GM12878 (cell line): Measurements from ENCODE around the gene ZNF764. TPM values are rescaled to one million over a fixed set of nuclear protein-coding genes. Genes with fewer than 3 reads are reported as not detected.

Source experiments
- ATAC-seq: fragments of 200-7000 bp; cut with Tn5 transposase; 3 replicates; pipeline ENCODE4 v1.9.1; 2020; ENCODE audit warnings: mild to moderate bottlenecking, moderate library complexity
- BruUV-seq: library from RNA; stranded (reverse); fragments of 400-500 nt; replicated peaks from 2 replicates; lab custom pipeline; 2021; lab: Mats Ljungman, UMichigan
- CTCF ChIA-PET: fragments of 300-600 bp; sonication (Branson Sonifier 250); formaldehyde crosslinking; extraction: SDS; loops from one replicate; lab custom pipeline; 2021; ENCODE audit warnings: inconsistent platforms; lab: Yijun Ruan, JAX
- POLR2A ChIA-PET: fragments of 350-600 bp; formaldehyde crosslinking; extraction: SDS; loops from one replicate; lab custom pipeline; 2021; ENCODE audit warnings: inconsistent platforms; lab: Charles Lee
- RAD21 ChIA-PET: fragments of 300-600 bp; sonication (Branson Sonifier 250); formaldehyde crosslinking; loops from one replicate; lab custom pipeline; 2023; ENCODE audit warnings: antibody characterized with exemption; ENCODE audit not compliant: unreplicated experiment; lab: Charles Lee
- SMC1A ChIA-PET: fragments of 300-600 bp; sonication (Branson Sonifier 250); formaldehyde crosslinking; loops from one replicate; lab custom pipeline; 2023; ENCODE audit not compliant: unreplicated experiment, uncharacterized antibody; lab: Charles Lee
- DNase-seq: peaks from one replicate; pipeline ENCODE4 v3.0.0-alpha.2; 2011; ENCODE audit warnings: low read depth, low spot score
- FAIRE-seq: peaks from 3 replicates; lab custom pipeline; 2011; peaks lifted over from hg19 to GRCh38; lab: Jason Lieb, UNC
- H2AFZ ChIP-seq: 2 replicates; pipeline ENCODE4 v1.6.0; 2011; ENCODE audit warnings: low read depth, low read length, control low read depth; ENCODE audit not compliant: control insufficient read depth
- H3K27ac ChIP-seq: 2 replicates; pipeline ENCODE4 v1.5.1; 2011; ENCODE audit warnings: control low read depth; ENCODE audit not compliant: control insufficient read depth, insufficient read depth
- H3K27me3 ChIP-seq, 2 experiments: replicated peaks in 1 of 2; 2 replicates each; pipeline versions ENCODE4 v1.6.0 to v1.6.1; 2011; ENCODE audit warnings: low read length in 1 of 2; ENCODE audit not compliant: control insufficient read depth in 2 of 2, insufficient read depth in 2 of 2
- H3K36me3 ChIP-seq, 2 experiments: 2 replicates each; pipeline ENCODE4 v1.5.1; 2011; ENCODE audit warnings: low read length in 1 of 2; ENCODE audit not compliant: control insufficient read depth in 2 of 2, insufficient read depth in 2 of 2
- H3K4me1 ChIP-seq: 2 replicates; pipeline ENCODE4 v1.6.1; 2011; ENCODE audit warnings: mild to moderate bottlenecking, low read length, moderate library complexity, mixed read lengths; ENCODE audit not compliant: control insufficient read depth, insufficient read depth
- H3K4me2 ChIP-seq: 2 replicates; pipeline ENCODE4 v1.6.0; 2011; ENCODE audit warnings: control low read depth; ENCODE audit not compliant: control insufficient read depth, insufficient read depth
- H3K4me3 ChIP-seq: fragments of 200-600 bp; sonication (generic); 2 replicates; pipeline ENCODE4 v1.5.1; 2016
- H3K79me2 ChIP-seq: 2 replicates; pipeline ENCODE4 v1.6.0; 2011; ENCODE audit warnings: low read length; ENCODE audit not compliant: control insufficient read depth, insufficient read depth
- H3K9ac ChIP-seq: 2 replicates; pipeline ENCODE4 v1.8.0; 2011; ENCODE audit warnings: low read length, control low read depth, mixed read lengths; ENCODE audit not compliant: control insufficient read depth, insufficient read depth
- H3K9me3 ChIP-seq: replicated peaks from 3 replicates; pipeline ENCODE4 v1.5.1; 2011; ENCODE audit warnings: mild to moderate bottlenecking, low read length; ENCODE audit not compliant: control insufficient read depth, insufficient read depth
- H4K20me1 ChIP-seq: 2 replicates; pipeline ENCODE4 v1.6.0; 2011; ENCODE audit not compliant: control insufficient read depth, insufficient read depth
- ASH2L ChIP-seq: fragments of 300-600, 200-600 bp; sonication (generic); IDR thresholded peaks from 2 replicates; pipeline ENCODE4 v1.6.1; 2017; ENCODE audit warnings: low read depth, mild to moderate bottlenecking, borderline replicate concordance
- EED ChIP-seq: sonication (generic); IDR thresholded peaks from 2 replicates; pipeline ENCODE4 v1.6.1; 2016; ENCODE audit warnings: antibody characterized with exemption, low read depth
- IKZF1 ChIP-seq: fragments of 450-650 bp; conservative IDR thresholded peaks from 2 replicates; pipeline ENCODE4 v1.6.1; 2017; ENCODE audit warnings: antibody characterized with exemption, mild to moderate bottlenecking
- MEF2A ChIP-seq: IDR thresholded peaks from 2 replicates; pipeline ENCODE4 v1.6.1; 2011; ENCODE audit warnings: low read depth, mild to moderate bottlenecking, low read length, moderate library complexity; ENCODE audit not compliant: insufficient read depth
- MEF2B ChIP-seq: fragments of 450-650 bp; IDR thresholded peaks from 2 replicates; pipeline ENCODE4 v1.6.1; 2018; ENCODE audit warnings: mild to moderate bottlenecking, moderate library complexity; ENCODE audit not compliant: partially characterized antibody, poor library complexity, severe bottlenecking
- NFIC ChIP-seq: IDR thresholded peaks from 2 replicates; pipeline ENCODE4 v1.6.1; 2012; ENCODE audit warnings: low read depth, mild to moderate bottlenecking, inconsistent platforms, low read length, moderate library complexity
- NKRF ChIP-seq: fragments of 450-650 bp; conservative IDR thresholded peaks from 2 replicates; pipeline ENCODE4 v1.6.1; 2017; ENCODE audit warnings: mild to moderate bottlenecking, moderate library complexity
- RB1 ChIP-seq: fragments of 450-650 bp; formaldehyde crosslinking; IDR thresholded peaks from 2 replicates; pipeline ENCODE4 v1.6.1; 2017; ENCODE audit warnings: mild to moderate bottlenecking, borderline replicate concordance
- SKIL ChIP-seq: fragments of 450-650 bp; IDR thresholded peaks from 2 replicates; pipeline ENCODE4 v1.6.1; 2017; ENCODE audit warnings: mild to moderate bottlenecking, low read depth, inconsistent platforms; ENCODE audit not compliant: poor library complexity, severe bottlenecking
- STAT3 ChIP-seq: IDR thresholded peaks from 2 replicates; pipeline ENCODE4 v1.6.1; 2011; ENCODE audit warnings: low read depth, low read length, improper control_type of control experiment
- TCF7 ChIP-seq: IDR thresholded peaks from 2 replicates; pipeline ENCODE4 v1.6.1; 2014; ENCODE audit warnings: antibody characterized with exemption, borderline replicate concordance
- ZBED1 ChIP-seq: IDR thresholded peaks from 2 replicates; pipeline ENCODE4 v1.6.1; 2016; ENCODE audit warnings: borderline replicate concordance
- ZBTB33 ChIP-seq: fragments of 450-650 bp; IDR thresholded peaks from 2 replicates; pipeline ENCODE4 v1.6.1; 2017; ENCODE audit warnings: mild to moderate bottlenecking
- ZZZ3 ChIP-seq: IDR thresholded peaks from 2 replicates; pipeline ENCODE4 v1.6.1; 2011; ENCODE audit warnings: low read depth; ENCODE audit not compliant: control insufficient read depth, insufficient read length
- WGBS: methylation state at CpG from one replicate; pipeline ENCODE4 v1.1.6; 2016; ENCODE audit warnings: low lambda C conversion rate; ENCODE audit not compliant: insufficient replicate concordance, insufficient coverage; ENCODE audit errors: missing lambda C conversion rate; 5-methylcytosine and 5-hydroxymethylcytosine counted together
- in situ Hi-C: fragments of 300-500 bp; cut with MboI; formaldehyde crosslinking; loops from 9 replicates; pipeline ENCODE4 v1.14.3; 2018; ENCODE audit warnings: mixed read lengths
- intact Hi-C: fragments of 100-400 bp; cut with micrococcal nuclease; formaldehyde crosslinking; loops from one replicate; pipeline ENCODE4 v1.14.2; 2022; ENCODE audit not compliant: unreplicated experiment
- polyA plus RNA-seq, 11 experiments: library from polyadenylated mRNA; depleted of rRNA in 4 of 11; unstranded in 6 of 11; stranded (reverse) in 5 of 11; fragments of >200 nt; fragmentation: Nextera tagmentation in 4 of 11; fragmentation: Illumina TruSeq in 1 of 11; extraction: Ambion mirVana in 4 of 11; extraction: Trizol in 1 of 11; gene quantifications; 1 replicate in 1 of 11; 2 replicates in 10 of 11; pipeline versions ENCODE4 v1.2.1 to v1.2.3, GENCODE V29; 2011 to 2016; ENCODE audit warnings: inconsistent platforms in 2 of 11, missing spikeins in 2 of 11, low read depth in 1 of 11
- total RNA-seq, 4 experiments: library from RNA; depleted of rRNA in 3 of 4; stranded (reverse); fragments of >200 nt in 3 of 4; fragmentation: Illumina TruSeq in 1 of 4; extraction: Trizol in 1 of 4; gene quantifications; 2 replicates each; pipeline versions ENCODE4 v1.2.1 to v1.2.3, GENCODE V29; 2013 to 2021

The ZNF764 gene
- total and polyA plus RNA-seq, 10 of the 15 experiments (the other 5 are each of a cell fraction or from before 2014, with no cell fraction given), result 0.61 to 11.9 (median 3.8) TPM

GRCh38 chr16:30569281-30569680 lies 11.1 kb upstream of the ZNF764 start:
- ChIA-PET RAD21 (interaction anchor here (1.2 to 4.4 kb wide), 4 partner anchors 12 to 151 kb away, joined by 3 to 22 read pairs (median 16); partner anchors contain the start of genes DCTPP1, ZNF747 and ZNF764), CTCF (interaction anchor here (2.6 kb wide), 1 partner anchor 34 kb away, joined by 19 read pairs; no protein-coding TSS in a partner anchor), POLR2A (interaction anchor here (0.7 to 1.7 kb wide), 3 partner anchors 11 to 33 kb away, joined by 3 to 8 read pairs (median 6); partner anchors contain the start of gene ZNF764)
- Histone ChIP-seq H3K27ac (peak overlapping the region; percentile 78), H3K79me2 (peaks cover 11% of the 10 kb centered on the region), H3K4me2 (no peak overlapping the region; the same call in 1 of the 2 replicates), H3K4me3 (no peak overlapping the region), H3K36me3 (no peaks in the 10 kb centered on the region; a peak in 1 of 4 replicates), H3K9ac (no peak overlapping the region)
- DNase-seq, result no peak
- in situ Hi-C loops, result no loop called here
- no TSS peak for BruUV-seq
- 97% methylated on average over 3 of the region's 3 CpGs for WGBS
- no peak for FAIRE-seq
- intact Hi-C loops, result no loop called here
- no peak for ATAC-seq
- TF ChIP-seq ZBED1 (no peak), RB1 (no peak), IKZF1 (no peak), ZZZ3 (no peak), TCF7 (no peak), NKRF (no peak), STAT3 (no peak), EED (no peak), ZBTB33 (no peak), MEF2B (no peak), NFIC (no peak), ASH2L (no peak), MEF2A (no peak), SKIL (no peak)
- TF ChIP-seq, all 136 proteins: peak for 0
- SMC1A ChIA-PET, result interaction anchor here (1.2 to 1.9 kb wide), 5 partner anchors 11 to 139 kb away, joined by 3 to 12 read pairs (median 4); partner anchors contain the start of genes DCTPP1 and ZNF764
- Histone ChIP-seq H3K4me1 (peaks cover 27% of the 10 kb centered on the region), H3K9me3 (no peaks in the 10 kb centered on the region), H4K20me1 (no peaks in the 10 kb centered on the region), H2AFZ (no peak overlapping the region), H3K27me3 (no peaks in the 10 kb centered on the region)
